ENCODE measurements around the gene GALNT1. TPM values are rescaled to one million over a fixed set of nuclear protein-coding genes. Genes with fewer than 3 reads are reported as not detected.
"Not testable (repeated sequence)": the region's sequence is repeated elsewhere in the genome, so short reads cannot be mapped to it uniquely, and the experiment has no call there.

GALNT1 gene
- total RNA-seq, 4 donors from 2014 or later = 40.2 to 47.9 (median 45.0) TPM

DNA sequence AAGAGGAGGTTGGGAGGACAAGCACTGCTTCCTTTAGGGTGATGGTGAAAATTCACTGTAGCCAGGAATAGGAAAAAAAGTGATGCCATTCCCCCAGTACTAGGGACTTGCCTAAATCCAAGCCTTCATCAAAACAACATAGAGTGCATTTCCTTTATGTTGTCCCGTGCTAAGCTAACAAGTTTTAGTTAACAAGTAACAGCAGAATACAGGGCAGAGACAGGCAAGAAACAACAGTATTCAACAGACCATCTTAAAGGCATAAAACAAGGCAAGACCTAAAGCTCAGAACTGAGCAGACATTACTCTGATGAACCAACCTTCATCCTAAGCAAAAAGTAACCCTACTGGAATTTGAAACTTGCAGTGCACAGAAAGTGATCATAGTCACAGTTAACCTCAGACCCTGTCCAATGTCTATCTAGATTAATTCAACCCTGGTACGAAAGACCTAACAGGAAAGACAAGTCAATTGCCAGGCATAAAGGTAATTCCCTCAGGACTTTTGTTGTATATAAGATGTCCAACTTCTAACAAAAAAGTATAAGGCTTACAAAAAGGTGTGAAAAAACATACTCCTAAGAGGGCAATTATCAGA lies 34.4 kb upstream of the GALNT1 start:
- H3K27me3 ChIP-seq = no peaks in the 10 kb centered on the region
- ATAC-seq (no peak), DNase-seq (no peak)
- TF ChIP-seq CTCF (IDR thresholded peaks at IDR 0.05 in 4 of 5, conservative IDR thresholded peaks at IDR 0.05 in 1 of 5) (no peak), POLR2A (IDR thresholded peaks at IDR 0.05) (no peak)
- H3K27ac ChIP-seq = no peak overlapping the region
- in situ Hi-C loops (cut with MboI; ENCODE audit: low sequenced_read_pairs in 4 of 4) = no loop called here
- no peaks in the 10 kb centered on the region for H3K9me3 ChIP-seq
- no peak overlapping the region for H3K4me3 ChIP-seq
- no peaks in the 10 kb centered on the region for H3K4me1 ChIP-seq
- no peaks in the 10 kb centered on the region for H3K36me3 ChIP-seq
- intact Hi-C loops (cut with DNase I; ENCODE audit: low total_unique reads) = no loop called here

DNA sequence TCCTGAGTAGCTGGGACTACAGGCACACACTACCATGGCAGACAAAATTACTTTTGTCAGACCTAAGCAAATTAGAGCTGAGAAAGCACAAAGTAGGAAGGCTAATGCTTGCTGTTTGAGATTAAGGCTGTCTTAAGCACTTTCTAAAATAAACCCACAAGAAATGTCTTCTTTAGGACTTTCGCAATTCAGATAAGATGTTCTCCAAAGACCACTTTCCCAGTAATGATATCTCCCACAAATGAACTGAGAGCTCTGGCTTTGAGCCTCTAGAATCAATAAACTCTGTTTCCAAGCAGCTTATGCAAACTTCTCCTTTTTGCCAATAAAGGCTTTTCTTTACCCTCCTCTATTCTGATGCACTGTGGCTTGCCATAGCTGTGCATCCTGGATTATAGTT lies 32.0 kb upstream of the GALNT1 start:
- Histone ChIP-seq H3K4me3 (no peak overlapping the region), H3K4me1 (no peaks in the 10 kb centered on the region), H3K27me3 (no peaks in the 10 kb centered on the region), H3K9me3 (no peaks in the 10 kb centered on the region), H3K36me3 (no peaks in the 10 kb centered on the region), H3K27ac (no peak overlapping the region)
- intact Hi-C loops (cut with DNase I; ENCODE audit: low total_unique reads) = no loop called here
- in situ Hi-C loops (cut with MboI; ENCODE audit: low sequenced_read_pairs in 4 of 4) = no loop called here
- ATAC-seq (no peak), DNase-seq (no peak)
- no peak for TF ChIP-seq POLR2A (IDR thresholded peaks at IDR 0.05)
- no peak for TF ChIP-seq CTCF (IDR thresholded peaks at IDR 0.05 in 4 of 5, conservative IDR thresholded peaks at IDR 0.05 in 1 of 5)

DNA sequence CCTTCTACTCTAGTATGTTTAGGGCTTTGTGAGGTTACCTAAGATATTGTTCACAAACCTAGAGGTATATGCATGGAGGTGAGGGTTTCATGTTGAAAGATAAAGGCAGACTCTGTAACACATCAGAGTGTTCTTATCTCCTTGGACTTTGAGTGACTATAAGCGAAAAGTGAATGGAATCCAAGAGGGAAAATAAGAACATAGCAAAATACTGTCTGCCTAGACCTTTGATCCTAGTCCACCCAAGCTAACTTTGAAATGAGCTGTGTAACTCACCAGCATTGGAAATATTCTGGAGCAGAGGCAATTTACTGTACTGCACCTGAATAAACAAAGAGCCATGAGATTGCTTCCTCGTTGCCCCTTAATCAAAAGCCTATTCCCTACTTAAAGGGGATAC lies 28.2 kb upstream of the GALNT1 start:
- H3K27me3 ChIP-seq = no peaks in the 10 kb centered on the region
- no peak overlapping the region for H3K27ac ChIP-seq
- no peaks in the 10 kb centered on the region for H3K36me3 ChIP-seq
- H3K4me3 ChIP-seq = no peak overlapping the region
- no peaks in the 10 kb centered on the region for H3K4me1 ChIP-seq
- intact Hi-C loops (cut with DNase I; ENCODE audit: low total_unique reads) = no loop called here
- no peak for ATAC-seq
- H3K9me3 ChIP-seq = no peaks in the 10 kb centered on the region
- no peak for TF ChIP-seq CTCF (IDR thresholded peaks at IDR 0.05 in 4 of 5, conservative IDR thresholded peaks at IDR 0.05 in 1 of 5)
- TF ChIP-seq POLR2A (IDR thresholded peaks at IDR 0.05) = no peak
- in situ Hi-C loops (cut with MboI; ENCODE audit: low sequenced_read_pairs in 4 of 4) = no loop called here
- DNase-seq = no peak

DNA sequence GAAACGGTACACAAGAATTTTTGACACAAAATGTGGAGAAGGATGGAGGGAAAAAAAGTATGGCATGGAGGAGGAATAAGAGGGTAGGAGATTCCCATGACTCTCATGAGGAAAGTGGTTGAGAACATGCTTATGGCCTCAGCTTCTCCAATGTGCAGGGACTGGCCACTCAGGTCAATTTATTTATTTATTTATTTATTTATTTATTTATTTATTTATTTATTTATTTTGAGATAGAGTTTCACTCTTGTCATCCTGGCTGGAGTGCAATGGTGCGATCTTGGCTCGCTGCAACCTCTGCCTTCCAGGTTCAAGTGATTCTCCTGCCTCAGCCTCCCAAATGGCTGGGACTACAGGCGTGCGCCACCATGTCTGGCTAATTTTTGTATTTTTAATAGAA lies 26.0 kb upstream of the GALNT1 start:
- intact Hi-C loops (cut with DNase I; ENCODE audit: low total_unique reads); in situ Hi-C loops (cut with MboI; ENCODE audit: low sequenced_read_pairs in 4 of 4); DNase-seq; H3K9me3 ChIP-seq; H3K36me3 ChIP-seq; H3K4me1 ChIP-seq; H3K27ac ChIP-seq; H3K27me3 ChIP-seq; ATAC-seq; H3K4me3 ChIP-seq: not testable (repeated sequence)

GRCh38 chr18:35559867-35560266 lies 21.7 kb upstream of the GALNT1 start:
- ATAC-seq (no peak), DNase-seq (no peak)
- Histone ChIP-seq H3K27me3 (no peaks in the 10 kb centered on the region), H3K36me3 (no peaks in the 10 kb centered on the region), H3K27ac (no peak overlapping the region), H3K9me3 (no peaks in the 10 kb centered on the region), H3K4me1 (no peaks in the 10 kb centered on the region), H3K4me3 (no peak overlapping the region)
- in situ Hi-C loops (cut with MboI; ENCODE audit: low sequenced_read_pairs in 4 of 4) = no loop called here
- intact Hi-C loops (cut with DNase I; ENCODE audit: low total_unique reads) = no loop called here
- no peak for TF ChIP-seq CTCF (IDR thresholded peaks at IDR 0.05 in 4 of 5, conservative IDR thresholded peaks at IDR 0.05 in 1 of 5)
- no peak for TF ChIP-seq POLR2A (IDR thresholded peaks at IDR 0.05)

All from gastrocnemius medialis (tissue), 4 donors.